H1 (cell line): ENCODE results near the gene DGKZ. TPM values are rescaled to one million over a fixed set of nuclear protein-coding genes. Genes with fewer than 3 reads are reported as not detected.

ENCODE experiments used
- CTCF ChIA-PET: fragments of 300-600 bp; sonication (Branson Sonifier 250); formaldehyde crosslinking; loops from one replicate; lab custom pipeline; 2021; ENCODE audit not compliant: partially characterized antibody; lab: Charles Lee
- POLR2A ChIA-PET: fragments of 300-600 bp; sonication (Branson Sonifier 250); formaldehyde crosslinking; loops from one replicate; lab custom pipeline; 2021; ENCODE audit warnings: inconsistent platforms; ENCODE audit not compliant: partially characterized antibody; lab: Charles Lee
- DNase-seq, 2 experiments: peaks; one replicate each; pipeline versions ENCODE4 v3.0.0 to v3.0.0-alpha.2; 2010 to 2022; ENCODE audit warnings: low spot score in 2 of 2, low read depth in 1 of 2, mixed read lengths in 1 of 2
- FAIRE-seq: peaks from 2 replicates; lab custom pipeline; 2011; peaks lifted over from hg19 to GRCh38; lab: Jason Lieb, UNC
- H2AFZ ChIP-seq: 2 replicates; pipeline ENCODE4 v1.8.1; 2012; ENCODE audit warnings: low read length, inconsistent platforms
- H2AK5ac ChIP-seq: 2 replicates; pipeline ENCODE4 v1.6.1; 2013; ENCODE audit warnings: low read depth, low read length
- H2BK120ac ChIP-seq: replicated peaks from 2 replicates; pipeline ENCODE3; 2013; ENCODE audit warnings: low read depth, low read length, inconsistent platforms
- H2BK12ac ChIP-seq: 2 replicates; pipeline ENCODE4 v1.6.1; 2013; ENCODE audit warnings: low read depth, low read length
- H2BK15ac ChIP-seq: 2 replicates; pipeline ENCODE4 v1.6.1; 2013; ENCODE audit warnings: low read length
- H2BK20ac ChIP-seq: 2 replicates; pipeline ENCODE4 v1.6.1; 2013; ENCODE audit warnings: low read length
- H2BK5ac ChIP-seq: 2 replicates; pipeline ENCODE4 v1.6.1; 2013; ENCODE audit warnings: low read depth, low read length
- H3K14ac ChIP-seq: 2 replicates; pipeline ENCODE4 v1.6.1; 2013; ENCODE audit warnings: inconsistent platforms; ENCODE audit not compliant: insufficient read length
- H3K18ac ChIP-seq: 2 replicates; pipeline ENCODE4 v1.6.1; 2013; ENCODE audit warnings: low read length; ENCODE audit errors: extremely low read depth
- H3K23ac ChIP-seq: 2 replicates; pipeline ENCODE4 v1.6.1; 2013; ENCODE audit warnings: inconsistent platforms; ENCODE audit not compliant: insufficient read length
- H3K23me2 ChIP-seq: 2 replicates; pipeline ENCODE4 v1.6.1; 2013; ENCODE audit warnings: low read depth, low read length
- H3K27ac ChIP-seq: 2 replicates; pipeline ENCODE4 v1.6.1; 2011; ENCODE audit warnings: low read depth, low read length, inconsistent platforms
- H3K27me3 ChIP-seq, 4 experiments: replicated peaks in 1 of 4; 1 replicate in 1 of 4; 2 replicates in 3 of 4; pipeline versions ENCODE4 v1.6.1 to v1.8.1; 2011 to 2013; ENCODE audit warnings: low read length in 3 of 4, mild to moderate bottlenecking in 3 of 4, inconsistent platforms in 2 of 4, mixed read lengths in 2 of 4, moderate library complexity in 1 of 4; ENCODE audit not compliant: control insufficient read depth in 3 of 4, insufficient read depth in 3 of 4; ENCODE audit errors: extremely low read depth in 1 of 4
- H3K36me3 ChIP-seq, 4 experiments: 2 replicates each; pipeline versions ENCODE4 v1.6.1 to v1.8.1; 2011 to 2013; ENCODE audit warnings: mild to moderate bottlenecking in 4 of 4, low read length in 3 of 4, moderate library complexity in 2 of 4, control low read depth in 1 of 4, inconsistent platforms in 1 of 4; ENCODE audit not compliant: insufficient read depth in 4 of 4, control insufficient read depth in 2 of 4
- H3K4ac ChIP-seq: replicated peaks from 2 replicates; pipeline ENCODE3; 2013; ENCODE audit warnings: low read length, low read depth, mixed read lengths, inconsistent platforms; ENCODE audit not compliant: insufficient read length
- H3K4me1 ChIP-seq, 4 experiments: replicated peaks in 1 of 4; 1 replicate in 1 of 4; 2 replicates in 3 of 4; pipeline versions ENCODE4 v1.6.1 to v1.8.1; 2011 to 2013; ENCODE audit warnings: low read length in 3 of 4, inconsistent platforms in 2 of 4, mixed read lengths in 1 of 4; ENCODE audit not compliant: insufficient read depth in 4 of 4, control insufficient read depth in 3 of 4
- H3K4me2 ChIP-seq, 2 experiments: 2 replicates each; pipeline versions ENCODE4 v1.6.1 to v1.8.1; 2011 to 2013; ENCODE audit warnings: low read depth in 2 of 2, low read length in 2 of 2, control low read depth in 1 of 2, inconsistent platforms in 1 of 2, mild to moderate bottlenecking in 1 of 2; ENCODE audit not compliant: insufficient read depth in 1 of 2
- H3K4me3 ChIP-seq, 4 experiments: fragments of 200-600, 300-600 bp in 1 of 4; sonication (generic), shearing (Covaris generic), sonication (Bioruptor Twin) in 1 of 4; 2 replicates each; pipeline versions ENCODE4 v1.5.1 to v1.8.1; 2011 to 2016; ENCODE audit warnings: low read length in 4 of 4, low read depth in 3 of 4, control low read depth in 2 of 4, inconsistent platforms in 2 of 4, mild to moderate bottlenecking in 2 of 4, mixed read lengths in 1 of 4, moderate library complexity in 1 of 4; ENCODE audit not compliant: insufficient read depth in 2 of 4; ENCODE audit errors: extremely low read depth in 1 of 4
- H3K56ac ChIP-seq: replicated peaks from 2 replicates; pipeline ENCODE3; 2013; ENCODE audit warnings: low read depth, mild to moderate bottlenecking, mixed read lengths, low read length, inconsistent platforms; ENCODE audit not compliant: insufficient read length
- H3K79me1 ChIP-seq: 2 replicates; pipeline ENCODE4 v1.6.1; 2013; ENCODE audit warnings: low read depth, low read length, control low read depth
- H3K79me2 ChIP-seq, 2 experiments: 2 replicates each; pipeline versions ENCODE4 v1.6.1 to v1.8.1; 2012 to 2013; ENCODE audit warnings: low read length in 2 of 2, mild to moderate bottlenecking in 2 of 2, inconsistent platforms in 1 of 2; ENCODE audit not compliant: insufficient read depth in 2 of 2, control insufficient read depth in 1 of 2
- H3K9ac ChIP-seq, 4 experiments: replicated peaks in 1 of 4; 1 replicate in 1 of 4; 2 replicates in 3 of 4; pipeline versions ENCODE4 v1.6.1 to v1.8.1; 2011 to 2013; ENCODE audit warnings: low read depth in 3 of 4, low read length in 3 of 4, control low read depth in 2 of 4, mild to moderate bottlenecking in 2 of 4, moderate library complexity in 2 of 4, inconsistent platforms in 1 of 4; ENCODE audit errors: extremely low read depth in 1 of 4
- H3K9me3 ChIP-seq, 2 experiments: 2 replicates each; pipeline versions ENCODE4 v1.6.1 to v1.8.1; 2012 to 2013; ENCODE audit warnings: mild to moderate bottlenecking in 2 of 2, moderate library complexity in 2 of 2, control low read depth in 1 of 2, inconsistent platforms in 1 of 2, low read depth in 1 of 2, low read length in 1 of 2, mixed read lengths in 1 of 2; ENCODE audit not compliant: insufficient read depth in 2 of 2
- H4K20me1 ChIP-seq, 2 experiments: replicated peaks in 1 of 2; 2 replicates each; pipeline versions ENCODE3 to v1.8.1; 2011 to 2013; ENCODE audit warnings: inconsistent platforms in 2 of 2, low read length in 2 of 2, mild to moderate bottlenecking in 1 of 2; ENCODE audit not compliant: insufficient read depth in 2 of 2, control insufficient read depth in 1 of 2
- H4K5ac ChIP-seq: 2 replicates; pipeline ENCODE4 v1.6.1; 2013; ENCODE audit warnings: low read length, low read depth, mixed read lengths, inconsistent platforms; ENCODE audit not compliant: insufficient read length
- H4K8ac ChIP-seq: 2 replicates; pipeline ENCODE4 v1.8.0; 2013; ENCODE audit warnings: mild to moderate bottlenecking, moderate library complexity, low read length, inconsistent platforms; ENCODE audit not compliant: insufficient read depth; ENCODE audit errors: extremely low read depth
- H4K91ac ChIP-seq: replicated peaks from 2 replicates; pipeline ENCODE3; 2013; ENCODE audit warnings: low read length, mixed read lengths, inconsistent platforms; ENCODE audit not compliant: insufficient read length
- ASH2L ChIP-seq: fragments of 200-600, 300-600 bp; sonication (generic); IDR thresholded peaks from one replicate; pipeline ENCODE4 v1.7.1; 2017; ENCODE audit warnings: low read length
- BRCA1 ChIP-seq: IDR thresholded peaks from 2 replicates; pipeline ENCODE4 v1.6.1; 2012; ENCODE audit warnings: low read depth, low read length, improper control_type of control experiment
- GABPA ChIP-seq: IDR thresholded peaks from 2 replicates; pipeline ENCODE4 v1.6.1; 2011; ENCODE audit warnings: mild to moderate bottlenecking, low read length, moderate library complexity, borderline replicate concordance; ENCODE audit not compliant: insufficient read depth
- HDAC2 ChIP-seq, 2 experiments: fragments of 300-600 bp in 1 of 2; sonication (generic) in 1 of 2; IDR thresholded peaks; 2 replicates each; pipeline ENCODE4 v1.6.1; 2011 to 2012; ENCODE audit warnings: low read depth in 2 of 2, low read length in 2 of 2, mild to moderate bottlenecking in 2 of 2, moderate library complexity in 2 of 2, borderline replicate concordance in 1 of 2, inconsistent platforms in 1 of 2
- HDAC6 ChIP-seq: IDR thresholded peaks from one replicate; pipeline ENCODE4 v1.7.1; 2012; ENCODE audit warnings: low read depth, mild to moderate bottlenecking, inconsistent platforms, low read length, moderate library complexity
- MAFK ChIP-seq: IDR thresholded peaks from 2 replicates; pipeline ENCODE4 v1.6.1; 2012; ENCODE audit warnings: low read depth, mild to moderate bottlenecking, improper control_type of control experiment, low read length
- PHF8 ChIP-seq: fragments of 200-600 bp; sonication (generic); conservative IDR thresholded peaks from 2 replicates; pipeline ENCODE4 v1.7.1; 2012; ENCODE audit warnings: low read depth, mild to moderate bottlenecking, inconsistent platforms, low read length, moderate library complexity
- POLR2AphosphoS5 ChIP-seq: IDR thresholded peaks from 2 replicates; pipeline ENCODE4 v1.6.1; 2011; ENCODE audit warnings: low read depth, low read length
- POU5F1 ChIP-seq: IDR thresholded peaks from 2 replicates; pipeline ENCODE4 v1.6.1; 2011; ENCODE audit warnings: low read depth, mild to moderate bottlenecking, low read length, moderate library complexity
- RBBP5 ChIP-seq: IDR thresholded peaks from 2 replicates; pipeline ENCODE4 v1.7.1; 2012; ENCODE audit warnings: low read depth, mild to moderate bottlenecking, inconsistent platforms, low read length, moderate library complexity, borderline replicate concordance
- SAP30 ChIP-seq: fragments of 300-600 bp; sonication (generic); IDR thresholded peaks from 2 replicates; pipeline ENCODE4 v1.7.1; 2012; ENCODE audit warnings: low read length, moderate library complexity, mild to moderate bottlenecking, inconsistent platforms; ENCODE audit not compliant: insufficient read depth, insufficient replicate concordance
- TAF7 ChIP-seq: optimal IDR thresholded peaks from 2 replicates; pipeline ENCODE3; 2011; ENCODE audit warnings: low read depth, mild to moderate bottlenecking, inconsistent platforms, low read length, moderate library complexity, borderline replicate concordance
- TCF12 ChIP-seq: IDR thresholded peaks from 2 replicates; pipeline ENCODE4 v1.6.1; 2011; ENCODE audit warnings: low read depth, mild to moderate bottlenecking, low read length
- TEAD4 ChIP-seq: IDR thresholded peaks from 2 replicates; pipeline ENCODE4 v1.6.1; 2012; ENCODE audit warnings: low read depth, low read length, inconsistent platforms, mixed read lengths
- WGBS, 2 experiments: shearing (Covaris generic) in 1 of 2; methylation state at CpG; one replicate each; pipeline versions ENCODE4 v1.1.6 to v1.1.7; 2013 to 2015; ENCODE audit warnings: low lambda C conversion rate in 2 of 2, mixed read lengths in 2 of 2, inconsistent platforms in 1 of 2, low coverage in 1 of 2, missing lambda C conversion rate in 1 of 2; ENCODE audit not compliant: insufficient replicate concordance in 2 of 2, insufficient coverage in 1 of 2, insufficient read length in 1 of 2; ENCODE audit errors: extremely low coverage in 1 of 2, missing lambda C conversion rate in 1 of 2; 5-methylcytosine and 5-hydroxymethylcytosine counted together
- polyA plus RNA-seq, 7 experiments: library from polyadenylated mRNA; depleted of rRNA in 3 of 7; stranded (reverse) in 5 of 7; unstranded in 2 of 7; fragments of >200 nt in 5 of 7; fragments of 200-250 nt in 2 of 7; gene quantifications; 1 replicate in 5 of 7; 2 replicates in 1 of 7; 4 replicates in 1 of 7; pipeline versions ENCODE4 v1.2.1 to v1.2.3, GENCODE V29; 2011 to 2013; ENCODE audit warnings: missing spikeins in 2 of 7, mixed read lengths in 2 of 7
- total RNA-seq: library from RNA; stranded (reverse); fragmentation: NEBNext Ultra II Directional; extraction: Animal tissue kit (Norgen Biotek cat#: 25700); gene quantifications from 2 replicates; pipeline ENCODE4 v1.2.1, GENCODE V29; 2021

Gene DGKZ
- total and polyA plus RNA-seq, 2 of the 8 experiments (the other 6 are each of a cell fraction or from before 2014, with no cell fraction given), result 84.4 to 184 TPM

DNA sequence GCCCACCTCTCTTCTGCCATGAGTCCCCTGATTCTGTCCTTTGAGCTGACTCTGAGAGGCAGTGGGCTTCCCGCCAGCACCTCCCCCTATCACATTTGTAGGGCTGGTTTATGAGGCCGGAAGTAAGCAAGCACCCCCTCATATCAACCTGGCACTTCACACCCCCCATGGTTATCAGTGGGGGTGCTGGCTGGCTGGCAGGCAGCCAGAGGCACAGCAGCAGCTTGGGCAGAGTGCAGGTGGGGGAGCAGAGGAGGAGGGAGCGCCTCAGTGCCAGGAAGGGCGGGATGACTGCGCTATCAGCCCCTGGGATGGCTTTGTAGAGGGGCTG is 67.2 kb downstream of the DGKZ start:
- Histone ChIP-seq H2BK12ac (no peak overlapping the region), H3K9ac (no peak overlapping the region), H2AFZ (no peak overlapping the region), H2BK15ac (no peak overlapping the region), H3K9me3 (no peaks in the 10 kb centered on the region), H3K14ac (no peak overlapping the region), H3K79me2 (no peaks in the 10 kb centered on the region), H4K5ac (no peak overlapping the region), H3K4me1 (peaks cover 0 to 4% (median 0%) of the 10 kb centered on the region in 4 experiments; a peak in 1 of 7 replicates), H3K27ac (no peak overlapping the region), H4K91ac (no peak overlapping the region), H3K4me3 (no peak overlapping the region), H3K36me3 (peaks cover 0 to 3% (median 0%) of the 10 kb centered on the region in 4 experiments; a peak in 3 of 8 replicates), H3K4ac (no peak overlapping the region), H3K23me2 (no peaks in the 10 kb centered on the region), H2AK5ac (no peak overlapping the region), H3K18ac (no peak overlapping the region), H4K8ac (no peak overlapping the region), H3K4me2 (no peak overlapping the region), H3K23ac (no peak overlapping the region), H3K56ac (no peak overlapping the region), H4K20me1 (no peaks in the 10 kb centered on the region), H2BK120ac (no peak overlapping the region), H3K27me3 (no peaks in the 10 kb centered on the region), H2BK5ac (no peak overlapping the region), H2BK20ac (no peak overlapping the region), H3K79me1 (no peaks in the 10 kb centered on the region)
- FAIRE-seq (no peak), DNase-seq (no peak)
- ChIA-PET CTCF (interaction anchor here (0.6 to 3.1 kb wide), 8 partner anchors 9 to 117 kb away, joined by 3 to 17 read pairs (median 4); partner anchors contain the start of gene CHRM4), POLR2A (no interaction called here)
- TF ChIP-seq HDAC6, result no peak
- TF ChIP-seq ASH2L, result no peak
- TF ChIP-seq RBBP5, result no peak
- no peak for TF ChIP-seq TEAD4
- no peak for TF ChIP-seq PHF8
- TF ChIP-seq TAF7, result no peak
- no peak for TF ChIP-seq POLR2AphosphoS5
- TF ChIP-seq SAP30, result no peak
- no peak for TF ChIP-seq GABPA
- no peak for TF ChIP-seq POU5F1
- TF ChIP-seq BRCA1, result no peak
- TF ChIP-seq HDAC2 (IDR thresholded peaks at IDR 0.05; ENCODE audit: borderline replicate concordance in 1 of 2, low read depth in 2 of 2, low read length in 2 of 2), result no peak
- TF ChIP-seq MAFK, result no peak
- TF ChIP-seq TCF12, result no peak
- WGBS, 2 experiments, result 98% methylated on average over 5 of the region's 5 CpGs; no CpG with 5 or more reads in 1 of the 2 experiments
